LNCaP clone FGC (cell line): ENCODE data around the gene DYDC2.

ENCODE experiments used
- DNase-seq: peaks from one replicate; pipeline ENCODE4 v3.0.0-alpha.2; 2011; ENCODE audit warnings: low read depth
- H3K4me3 ChIP-seq: 2 replicates; pipeline ENCODE4 v1.5.1; 2011; ENCODE audit warnings: mild to moderate bottlenecking, low read depth, low read length, control low read depth
- CTCF ChIP-seq: IDR thresholded peaks from 2 replicates; pipeline ENCODE4 v1.5.1; 2012; ENCODE audit warnings: mild to moderate bottlenecking; ENCODE audit not compliant: control insufficient read depth, insufficient read depth; ENCODE audit errors: extremely low read depth

The DYDC2 gene

GRCh38 chr10:80320377-80320776, 36.2 kb upstream of the DYDC2 start:
- no peak overlapping the region for H3K4me3 ChIP-seq
- no peak for DNase-seq
- no peak for TF ChIP-seq CTCF

- TF ChIP-seq CTCF, result no peak
- H3K4me3 ChIP-seq, result no peak overlapping the region
- no peak for DNase-seq
These were observed 35.4 kb upstream of the DYDC2 start for GRCh38 chr10:80321183-80321582.

GRCh38 chr10:80322158-80322557, 34.4 kb upstream of the DYDC2 start:
- no peak for DNase-seq
- no peak overlapping the region for H3K4me3 ChIP-seq
- no peak for TF ChIP-seq CTCF

GRCh38 chr10:80322711-80323110, 33.9 kb upstream of the DYDC2 start:
- no peak for TF ChIP-seq CTCF
- no peak overlapping the region for H3K4me3 ChIP-seq
- no peak for DNase-seq

- TF ChIP-seq CTCF, result no peak
- no peak for DNase-seq
- no peak overlapping the region for H3K4me3 ChIP-seq
These were observed 33.3 kb upstream of the DYDC2 start for GRCh38 chr10:80323311-80323710.

GRCh38 chr10:80324086-80324485, 32.5 kb upstream of the DYDC2 start:
- DNase-seq, result no peak

More at GRCh38 chr10:80324086-80324485, 32.5 kb upstream of the DYDC2 start:
- TF ChIP-seq CTCF, result no peak
- no peak overlapping the region for H3K4me3 ChIP-seq
